Hypothalamus (tissue), 51 donors: ENCODE results near the gene GBX2.

ENCODE experiments used
- DNase-seq, 51 donors: peaks; one replicate each; lab custom pipeline; 2025; lab: John Stamatoyannopoulos, UW

Gene GBX2

DNA sequence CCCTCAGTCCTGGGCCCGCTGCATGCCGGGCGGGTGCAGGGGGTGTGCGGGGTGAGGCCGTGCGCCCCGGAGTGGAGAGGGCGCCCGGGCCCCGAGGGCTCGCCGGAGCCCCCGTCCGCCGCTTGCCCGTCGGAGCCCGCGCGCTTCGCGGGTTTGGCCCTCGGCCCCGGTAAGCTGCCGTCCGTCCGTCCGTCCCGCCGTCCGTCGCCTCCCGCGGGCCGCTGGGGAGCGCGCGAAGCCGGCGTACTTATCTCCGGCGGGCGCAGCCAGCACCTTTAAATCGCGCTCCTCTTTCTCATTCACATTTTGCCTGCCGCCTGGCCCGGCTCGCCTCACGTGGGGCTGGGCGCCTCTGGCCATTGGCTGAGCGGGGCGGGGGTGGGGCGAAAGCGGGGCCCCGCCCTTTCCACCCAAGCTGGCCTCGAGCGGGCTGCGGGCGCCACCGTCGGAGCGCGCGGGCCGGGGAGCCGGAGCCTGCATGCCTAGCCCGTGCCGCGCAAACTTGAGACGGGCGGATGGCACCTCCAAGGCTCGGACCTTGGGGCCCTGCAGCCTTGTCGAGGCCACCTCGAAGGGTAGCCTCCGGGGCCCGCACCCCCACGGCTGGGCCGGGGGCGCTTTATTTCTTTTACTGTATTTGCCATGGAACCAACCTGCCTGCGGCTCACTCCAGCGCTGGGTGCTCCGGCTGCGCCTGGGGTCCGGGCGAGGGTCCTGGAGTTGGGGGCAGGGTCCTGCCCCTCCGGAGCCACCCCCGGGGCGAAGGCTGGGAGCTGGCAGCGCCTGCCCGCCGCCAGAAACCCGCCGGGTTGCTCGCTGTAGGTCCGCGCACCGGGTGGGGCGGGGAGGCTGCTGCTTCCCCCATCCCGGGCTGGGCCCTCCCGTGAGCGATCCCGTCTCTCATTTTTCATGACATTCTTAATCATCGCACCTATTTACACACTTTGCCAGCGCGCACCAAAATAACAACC, at the start of gene GBX2:
Gene GBX2, minus strand, starts transcription at position 277 of the 971 bp plus-strand sequence. CDS start 415 bp downstream, outside the sequence.
- DNase-seq, result peak in 13 of 51 donors; percentile 13 to 58 (median 27)

- DNase-seq, result no peak
Observed at GRCh38 chr2:236217926-236218325, 49.7 kb upstream of the GBX2 start.

DNA sequence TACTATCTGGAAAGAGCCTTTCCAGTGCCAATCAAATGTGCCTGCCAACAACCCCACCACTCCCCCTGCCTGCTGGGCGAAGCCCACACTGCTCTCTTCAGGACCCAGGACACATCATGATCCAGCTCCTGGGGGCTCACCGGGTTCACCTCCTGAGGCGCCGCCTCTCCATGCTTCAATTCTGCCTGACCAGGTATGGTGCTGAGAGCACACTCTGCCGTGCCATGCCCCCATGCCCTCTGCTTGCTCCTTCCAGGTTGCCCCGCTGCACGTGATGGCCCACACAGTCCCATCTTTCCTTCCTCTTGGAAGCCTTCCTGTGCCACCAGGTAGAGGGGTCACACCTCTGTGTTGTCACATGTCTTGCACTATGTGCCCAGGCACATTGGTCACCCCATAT, 48.5 kb upstream of the GBX2 start:
- no peak for DNase-seq

DNA sequence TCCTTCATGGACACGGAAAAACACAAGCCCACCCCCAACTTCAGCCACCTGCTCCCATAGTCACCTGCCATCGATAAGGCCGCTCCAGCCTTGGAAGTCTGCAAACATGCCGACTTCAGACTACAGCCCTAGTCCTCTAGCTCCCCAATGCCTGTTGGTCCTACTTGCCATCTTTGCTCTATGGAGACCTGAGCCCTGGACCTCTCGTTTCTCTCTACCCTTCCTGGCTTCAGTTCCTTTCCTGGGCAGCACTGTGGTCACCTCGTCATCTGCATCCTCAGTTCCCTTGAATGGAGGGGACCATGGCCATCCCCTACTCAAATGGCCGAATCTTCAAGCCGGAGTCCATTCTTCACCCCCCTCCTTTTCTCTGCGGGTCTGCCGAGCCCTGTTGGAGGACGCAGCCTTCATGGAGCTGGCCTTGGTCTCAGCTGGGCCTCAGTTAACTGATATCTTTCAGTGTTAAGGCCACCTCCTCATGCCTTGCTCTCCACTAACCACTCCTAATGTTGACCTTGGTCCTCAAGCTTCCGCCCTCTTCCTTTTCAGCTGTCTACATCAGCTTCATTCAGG, 47.7 kb upstream of the GBX2 start:
- DNase-seq, result no peak

DNA sequence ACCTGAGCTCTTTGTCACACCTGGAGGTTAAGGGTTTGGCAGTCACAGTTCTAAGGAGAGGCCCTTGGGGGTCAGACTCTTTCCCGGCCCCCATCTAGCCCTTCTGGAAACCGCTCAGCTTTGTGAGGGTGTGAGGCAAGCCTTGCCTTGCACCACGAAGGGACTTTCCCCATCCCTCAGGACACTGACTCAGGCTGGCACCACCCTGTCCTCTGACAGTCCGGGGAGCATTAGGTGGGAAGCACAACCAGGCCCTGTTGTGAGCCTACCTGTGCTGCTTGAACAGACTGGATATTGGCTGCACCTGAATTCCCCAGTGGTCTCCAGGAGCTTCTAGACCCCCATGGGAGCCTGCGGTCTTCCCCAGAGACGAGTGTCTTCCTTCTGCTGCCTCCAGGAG, 47.0 kb upstream of the GBX2 start:
- DNase-seq, result no peak

DNA sequence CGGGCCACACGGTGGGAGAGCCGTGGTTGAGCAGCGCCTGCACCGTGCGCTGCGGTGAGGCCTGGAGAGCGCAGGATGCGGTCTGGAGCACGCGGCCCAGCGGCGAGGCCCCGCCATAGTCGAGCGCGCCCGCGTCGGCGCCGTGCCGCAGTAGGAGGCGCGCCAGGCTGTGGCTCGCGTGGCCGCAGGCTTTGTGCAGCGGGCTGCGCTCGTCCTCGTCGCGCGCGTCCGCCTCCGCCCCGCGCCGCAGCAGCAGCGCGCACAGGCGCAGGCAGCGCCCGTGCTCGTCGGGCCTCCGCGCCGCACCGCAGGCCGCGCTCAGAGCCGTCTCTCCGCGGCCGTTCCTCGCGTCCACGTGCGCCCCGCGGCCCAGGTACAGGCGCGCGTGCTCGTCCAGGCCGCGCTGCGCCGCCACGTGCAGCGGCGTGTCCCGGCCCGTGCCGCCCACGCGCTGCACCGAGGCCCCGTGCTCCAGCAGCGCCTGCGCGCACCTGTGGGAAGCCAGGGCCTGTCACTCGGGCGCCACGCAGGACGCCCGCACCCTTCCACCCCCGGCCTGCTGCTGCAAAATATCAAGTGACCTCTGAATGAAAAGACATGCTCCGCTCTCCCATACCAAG, 46.3 kb upstream of the GBX2 start:
- no peak for DNase-seq

GRCh38 chr2:236211296-236211695, 43.1 kb upstream of the GBX2 start:
- no peak for DNase-seq

GRCh38 chr2:236210536-236210935, 42.4 kb upstream of the GBX2 start:
- no peak for DNase-seq

GRCh38 chr2:236209996-236210395, 41.8 kb upstream of the GBX2 start:
- DNase-seq, result peak in 1 of 51 donors; percentile 6

DNA sequence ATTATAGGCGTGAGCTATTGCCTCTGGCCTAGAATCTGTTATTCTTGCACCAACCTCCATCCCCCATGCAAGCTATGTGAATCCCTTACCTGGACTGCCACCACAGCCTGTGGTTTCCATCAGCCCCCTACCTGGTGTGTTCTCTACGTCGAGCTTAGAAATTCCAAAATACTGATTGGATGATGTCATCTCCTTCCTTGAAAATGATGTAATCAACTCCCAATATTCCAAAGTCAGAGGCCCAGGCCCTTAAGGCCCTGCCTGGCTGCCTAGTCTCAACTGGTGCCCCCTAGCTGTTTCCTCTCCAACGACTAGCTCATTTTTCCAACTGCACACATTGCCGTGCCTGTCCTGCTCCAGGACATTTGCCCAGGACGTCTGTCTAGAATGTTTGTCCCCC, 41.3 kb upstream of the GBX2 start:
- no peak for DNase-seq

- no peak for DNase-seq
Observed at GRCh38 chr2:236208019-236208926, 40.1 kb upstream of the GBX2 start.

DNA sequence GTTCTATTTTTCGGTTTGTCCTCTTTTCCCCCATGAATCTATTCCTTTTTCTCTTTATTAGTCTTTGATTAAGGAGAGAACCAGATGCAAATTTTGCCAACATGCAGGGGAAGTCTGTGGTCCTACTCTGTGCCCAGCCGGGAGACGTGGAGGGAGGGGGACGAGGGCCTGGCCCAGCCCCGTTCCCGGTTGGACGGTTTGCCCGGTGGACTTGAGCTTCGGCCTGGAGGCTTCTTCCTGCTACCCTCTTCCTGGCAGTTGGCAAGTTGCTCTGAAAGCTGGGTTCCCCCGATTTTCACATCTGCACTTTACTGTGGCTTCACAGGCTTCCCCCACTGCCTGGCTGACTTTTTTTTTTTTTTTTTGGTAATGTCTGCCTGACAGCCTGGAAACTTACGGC, 39.3 kb upstream of the GBX2 start:
- DNase-seq, result no peak

GRCh38 chr2:236205867-236206645, 37.9 kb upstream of the GBX2 start:
- no peak for DNase-seq

DNA sequence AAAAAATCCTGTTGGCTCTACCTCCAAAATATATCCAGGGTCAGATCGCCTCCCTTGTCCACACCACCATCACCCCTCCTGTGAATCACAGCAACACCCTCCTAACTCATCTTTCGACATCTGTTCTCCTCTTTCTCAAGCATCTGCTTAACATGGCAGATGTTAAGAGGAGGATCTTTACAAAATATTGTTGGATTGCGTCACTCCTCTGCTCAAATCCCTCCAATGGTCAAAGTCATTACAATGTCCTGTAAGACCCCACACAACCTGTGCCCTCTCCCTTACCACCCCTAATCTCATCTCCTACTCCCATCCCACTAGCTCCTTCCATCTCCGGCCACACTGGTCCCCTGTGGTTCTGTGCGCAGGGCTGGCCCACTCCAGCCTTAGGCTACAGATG, 36.8 kb upstream of the GBX2 start:
- DNase-seq, result no peak

- DNase-seq, result no peak
Observed at GRCh38 chr2:236200378-236200777, 32.2 kb upstream of the GBX2 start.

GRCh38 chr2:236196366-236196765, 28.2 kb upstream of the GBX2 start:
- DNase-seq, result no peak

DNA sequence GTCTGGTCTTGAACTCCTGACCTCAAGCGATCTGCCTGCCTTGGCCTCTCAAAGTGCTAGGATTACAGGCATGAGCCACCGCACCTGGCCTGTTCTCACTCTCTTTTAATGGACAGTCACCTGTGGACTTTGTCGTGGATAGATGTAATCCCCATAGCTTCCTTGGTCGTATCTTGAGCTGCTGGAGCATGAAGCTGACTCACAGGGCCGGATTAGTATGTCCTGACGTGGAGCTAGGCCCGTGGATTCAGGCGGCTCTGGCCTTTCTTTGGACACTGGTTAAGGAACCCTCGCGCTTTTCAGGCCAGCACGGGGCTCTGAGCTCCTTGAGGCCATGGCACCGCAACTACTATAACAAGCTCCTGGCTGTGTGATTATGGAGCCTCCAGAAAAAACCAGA, 27.5 kb upstream of the GBX2 start:
- DNase-seq, result no peak

GRCh38 chr2:236194786-236195185, 26.6 kb upstream of the GBX2 start:
- DNase-seq, result no peak

DNA sequence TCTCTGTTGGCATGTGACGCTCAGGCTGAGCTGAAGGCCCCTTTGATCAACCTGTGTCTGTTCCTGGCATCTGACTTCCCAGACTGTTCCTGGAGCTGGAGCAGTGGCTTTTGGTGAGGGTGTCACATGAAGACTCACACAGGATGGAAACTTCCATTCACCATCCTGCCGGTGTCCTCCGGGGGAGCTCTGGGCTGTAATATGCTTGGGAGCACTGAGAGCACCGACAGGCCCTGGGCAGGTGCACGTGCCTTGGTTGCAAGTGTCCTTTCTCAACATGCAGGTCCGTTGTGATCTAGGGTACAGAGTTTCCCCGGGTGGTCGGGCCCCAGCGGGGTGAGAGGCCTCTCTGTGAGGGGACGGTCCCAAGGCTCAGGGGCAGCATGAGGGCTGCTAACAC, 24.8 kb upstream of the GBX2 start:
- no peak for DNase-seq

DNA sequence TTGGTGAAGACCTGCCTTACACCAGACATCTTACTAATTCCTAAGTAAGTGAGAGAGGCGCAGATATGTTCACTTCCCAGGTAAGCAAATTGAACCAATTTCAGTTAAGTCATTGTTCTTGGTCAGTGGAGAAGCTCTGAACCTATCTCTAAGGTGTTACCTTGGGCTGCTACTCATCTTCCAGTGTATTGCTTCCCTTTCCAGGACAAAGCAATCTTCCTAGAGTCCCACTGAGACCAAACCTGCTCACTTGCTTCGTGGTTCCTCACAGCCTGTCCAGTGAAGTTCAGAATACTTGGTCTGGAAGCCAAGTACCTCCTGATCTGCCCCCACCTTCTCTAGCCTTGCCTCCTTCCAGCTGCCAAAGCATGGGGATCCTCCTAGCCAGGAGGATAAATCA, 22.5 kb upstream of the GBX2 start:
- no peak for DNase-seq
